Measurements from ENCODE around the gene C6orf132.
"Not testable (repeated sequence)": the region's sequence is repeated elsewhere in the genome, so short reads cannot be mapped to it uniquely, and the experiment has no call there.

GRCh38 chr6:42169780-42170179 lies 27.4 kb upstream of the C6orf132 start:
- TF ChIP-seq HCFC1 (IDR thresholded peaks at IDR 0.05; ENCODE audit: low read depth, low read length); ZNF609 (CRISPR knock-in tag; IDR thresholded peaks at IDR 0.05; ENCODE audit: borderline replicate concordance); EP300 (IDR thresholded peaks at IDR 0.05; ENCODE audit: low read length); KLF13 (tag; IDR thresholded peaks at IDR 0.05; ENCODE audit: borderline replicate concordance, low read depth); ZNF764 (CRISPR knock-in tag; IDR thresholded peaks at IDR 0.05; ENCODE audit: low read depth); EZH2 (IDR thresholded peaks at IDR 0.05; ENCODE audit: borderline replicate concordance, low read depth, low read length); RBM39 (optimal IDR thresholded peaks at IDR 0.05; ENCODE audit: low read depth, low read length): not testable (repeated sequence)

Data from K562 (cell line).